K562 (cell line): ENCODE measurements around the gene RAB3GAP2. TPM values are rescaled to one million over a fixed set of nuclear protein-coding genes. Genes with fewer than 3 reads are reported as not detected.

Experiments used
- BCL6 ChIP-seq: fragments of 250-450 bp; sonication (Bioruptor Pico); IDR thresholded peaks from 2 replicates; pipeline ENCODE4 v1.4.0; 2020
- BCLAF1 ChIP-seq, 2 experiments: fragments of 450-650 bp in 1 of 2; IDR thresholded peaks; 2 replicates each; pipeline ENCODE4 v1.6.1; 2011 to 2017; ENCODE audit warnings: low read depth in 2 of 2, antibody characterized with exemption in 1 of 2, borderline replicate concordance in 1 of 2, low read length in 1 of 2, mild to moderate bottlenecking in 1 of 2, mixed read lengths in 1 of 2; ENCODE audit not compliant: control insufficient read depth in 1 of 2
- ELK1 ChIP-seq: sonication (generic); formaldehyde crosslinking; IDR thresholded peaks from 2 replicates; pipeline ENCODE4 v1.8.1; 2022; ENCODE audit warnings: missing genetic modification reagents
- KLF16 ChIP-seq: IDR thresholded peaks from 2 replicates; pipeline ENCODE4 v1.6.1; 2016; ENCODE audit warnings: antibody characterized with exemption
- PKNOX1 ChIP-seq: fragments of 450-650 bp; IDR thresholded peaks from 2 replicates; pipeline ENCODE4 v1.6.1; 2016
- SMAD3 ChIP-seq: fragments of 450-650 bp; formaldehyde crosslinking; conservative IDR thresholded peaks from 2 replicates; pipeline ENCODE4 v1.4.0; 2020; ENCODE audit warnings: mild to moderate bottlenecking
- SP2 ChIP-seq: IDR thresholded peaks from 2 replicates; pipeline ENCODE4 v1.6.1; 2011; ENCODE audit warnings: mild to moderate bottlenecking, low read depth, low read length, moderate library complexity; ENCODE audit not compliant: poor library complexity, severe bottlenecking; ENCODE audit errors: extremely low read depth
- polyA plus RNA-seq, 8 experiments: library from polyadenylated mRNA; depleted of rRNA in 4 of 8; stranded (reverse) in 5 of 8; unstranded in 3 of 8; fragments of >200 nt; fragmentation: Nextera tagmentation in 2 of 8; fragmentation: Illumina TruSeq in 1 of 8; extraction: Ambion mirVana in 2 of 8; extraction: Trizol in 1 of 8; gene quantifications; 2 replicates each; pipeline versions ENCODE4 v1.2.1 to v1.2.3, GENCODE V29; 2011 to 2014; ENCODE audit warnings: inconsistent platforms in 1 of 8, missing spikeins in 1 of 8
- total RNA-seq, 7 experiments: library from RNA; depleted of rRNA in 6 of 7; stranded (reverse); fragments of >200 nt in 6 of 7; fragmentation: Illumina TruSeq in 2 of 7; extraction: Trizol in 2 of 7; gene quantifications; 2 replicates each; pipeline versions ENCODE4 v1.2.1 to v1.2.3, GENCODE V29; 2011 to 2021; ENCODE audit warnings: low replicate concordance in 1 of 7

The RAB3GAP2 gene
- total and polyA plus RNA-seq, 9 of the 15 experiments (the other 6 are each of a cell fraction or from before 2014, with no cell fraction given), result 14.1 to 69.1 (median 32.2) TPM

- TF ChIP-seq PKNOX1 (no peak), SMAD3 (CRISPR knock-in tag) (no peak), KLF16 (no peak), SP2 (no peak), ELK1 (no peak), BCL6 (CRISPR knock-in tag) (no peak), BCLAF1 (IDR thresholded peaks at IDR 0.05; ENCODE audit: borderline replicate concordance in 1 of 2, control insufficient read depth in 1 of 2, low read depth in 2 of 2, low read length in 1 of 2) (no peak)
Measured at GRCh38 chr1:220184506-220184905, 87.7 kb downstream of the RAB3GAP2 start (continued).
